HG02973 (cell line): ENCODE data around the gene EHHADH.

ENCODE experiments used
- ATAC-seq: cut with Tn5 transposase; IDR thresholded peaks from one replicate; pipeline ENCODE4 v1.9.1; 2021; ENCODE audit warnings: moderate library complexity; ENCODE audit not compliant: unreplicated experiment

Gene EHHADH

GRCh38 chr3:185151101-185151963 lies 102.5 kb downstream of the EHHADH start:
- ATAC-seq: no peak

GRCh38 chr3:185150561-185150960 lies 103.3 kb downstream of the EHHADH start:
- no peak for ATAC-seq

GRCh38 chr3:185149591-185149990 lies 104.3 kb downstream of the EHHADH start:
- no peak for ATAC-seq

GRCh38 chr3:185145511-185145910 lies 108.3 kb downstream of the EHHADH start:
- ATAC-seq: no peak

GRCh38 chr3:185144784-185145183 lies 109.1 kb downstream of the EHHADH start:
- ATAC-seq: no peak
